H1 (cell line): ENCODE results near the gene DNAI2.
"Not testable (repeated sequence)": the region's sequence is repeated elsewhere in the genome, so short reads cannot be mapped to it uniquely, and the experiment has no call there.

Experiments used
- BCL11A ChIP-seq, 2 experiments: IDR thresholded peaks; one replicate each; pipeline ENCODE4 v1.6.1; 2011; ENCODE audit warnings: low read depth in 2 of 2, low read length in 2 of 2, mild to moderate bottlenecking in 2 of 2
- CEBPB ChIP-seq: IDR thresholded peaks from 2 replicates; pipeline ENCODE4 v1.6.1; 2012; ENCODE audit warnings: low read depth, low read length
- CHD1 ChIP-seq: IDR thresholded peaks from 2 replicates; pipeline ENCODE4 v1.6.1; 2012; ENCODE audit warnings: low read depth, low read length, improper control_type of control experiment
- CREB1 ChIP-seq: IDR thresholded peaks from 2 replicates; pipeline ENCODE4 v1.6.1; 2012; ENCODE audit warnings: inconsistent platforms
- CTCF ChIP-seq, 3 experiments: IDR thresholded peaks; 1 replicate in 2 of 3; 2 replicates in 1 of 3; pipeline versions ENCODE4 v1.5.1 to v1.6.1; 2011; ENCODE audit warnings: low read length in 3 of 3, mild to moderate bottlenecking in 3 of 3, inconsistent platforms in 2 of 3, low read depth in 1 of 3, moderate library complexity in 1 of 3; ENCODE audit not compliant: insufficient read depth in 1 of 3; ENCODE audit errors: control extremely low read depth in 1 of 3
- EZH2 ChIP-seq: fragments of 200-600 bp; sonication (generic); IDR thresholded peaks from 2 replicates; pipeline ENCODE4 v1.7.1; 2012; ENCODE audit warnings: low read depth, mild to moderate bottlenecking, moderate library complexity, low read length, inconsistent platforms; ENCODE audit not compliant: severe bottlenecking
- POLR2A ChIP-seq, 2 experiments: IDR thresholded peaks; 1 replicate in 1 of 2; 2 replicates in 1 of 2; pipeline ENCODE4 v1.6.1; 2011; ENCODE audit warnings: low read depth in 2 of 2, low read length in 2 of 2, mild to moderate bottlenecking in 2 of 2; ENCODE audit errors: control extremely low read depth in 1 of 2
- POLR2AphosphoS5 ChIP-seq: IDR thresholded peaks from 2 replicates; pipeline ENCODE4 v1.6.1; 2011; ENCODE audit warnings: low read depth, low read length
- TCF12 ChIP-seq: IDR thresholded peaks from 2 replicates; pipeline ENCODE4 v1.6.1; 2011; ENCODE audit warnings: low read depth, mild to moderate bottlenecking, low read length
- YY1 ChIP-seq: IDR thresholded peaks from 2 replicates; pipeline ENCODE4 v1.6.1; 2011; ENCODE audit warnings: low read depth, mild to moderate bottlenecking, low read length

- TF ChIP-seq CTCF (IDR thresholded peaks at IDR 0.05; ENCODE audit: control extremely low read depth in 1 of 3, insufficient read depth in 1 of 3, low read depth in 1 of 3, low read length in 3 of 3); TCF12; EZH2; CREB1; POLR2A (IDR thresholded peaks at IDR 0.05; ENCODE audit: control extremely low read depth in 1 of 2, low read depth in 2 of 2, low read length in 2 of 2); CEBPB; CHD1; YY1; POLR2AphosphoS5; BCL11A (IDR thresholded peaks at IDR 0.05; ENCODE audit: low read depth in 2 of 2, low read length in 2 of 2): not testable (repeated sequence)
Measured at GRCh38 chr17:74267054-74267453, 7.0 kb upstream of the DNAI2 start.
